ENCODE data around the gene KRTAP12-4.
A peak's percentile ranks its signal among the peaks of the same experiment; 100 is the strongest.
"Not testable (repeated sequence)": the region's sequence is repeated elsewhere in the genome, so short reads cannot be mapped to it uniquely, and the experiment has no call there.

KRTAP12-4 gene

DNA sequence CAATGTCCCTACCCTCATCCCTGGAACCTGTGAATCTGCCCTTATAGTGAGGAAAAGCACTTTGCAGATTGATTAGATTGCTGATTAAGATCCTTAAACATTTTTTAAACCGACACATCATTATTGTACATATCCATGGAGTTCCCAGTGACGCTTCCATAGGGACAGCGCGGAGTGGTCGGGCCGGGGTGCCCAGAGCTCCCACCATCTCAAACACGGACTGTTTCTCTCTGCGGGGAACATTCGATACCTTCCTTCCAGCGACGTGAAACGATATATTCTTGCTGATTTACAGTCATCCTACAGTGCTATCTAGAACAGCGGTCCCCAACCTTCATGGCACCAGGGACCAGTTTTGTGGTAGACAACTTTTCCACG is 46.6 kb upstream of the KRTAP12-4 start:
- Histone ChIP-seq H3K4me3 (no peak overlapping the region), H3K27ac (no peak overlapping the region)
- TF ChIP-seq CTCF (IDR thresholded peaks at IDR 0.05) = no peak

GRCh38 chr21:44700101-44701022 is 45.9 kb upstream of the KRTAP12-4 start:
- no peak overlapping the region for H3K4me3 ChIP-seq
- intact Hi-C loops (cut with DNase I; ENCODE audit: low total_unique reads) = no loop called here
- DNase-seq = no peak
- H3K36me3 ChIP-seq = no peaks in the 10 kb centered on the region
- peaks cover 0 to 91% of the 10 kb centered on the region in 2 donors for H3K27me3 ChIP-seq
- H3K27ac ChIP-seq = no peak overlapping the region
- no peaks in the 10 kb centered on the region for H3K4me1 ChIP-seq
- no peaks in the 10 kb centered on the region for H3K9me3 ChIP-seq
- no peak for TF ChIP-seq CTCF (IDR thresholded peaks at IDR 0.05)

More for the DNA sequence above, 46.6 kb upstream of the KRTAP12-4 start:
- Histone ChIP-seq H3K36me3 (no peaks in the 10 kb centered on the region), H3K27me3 (peaks cover 0 to 88% of the 10 kb centered on the region in 2 donors), H3K9me3 (no peaks in the 10 kb centered on the region), H3K4me1 (no peaks in the 10 kb centered on the region)
- DNase-seq = no peak
- intact Hi-C loops (cut with DNase I; ENCODE audit: low total_unique reads) = no loop called here

- DNase-seq = peak in 1 of 2 donors; percentile 57
- H3K9me3 ChIP-seq = no peaks in the 10 kb centered on the region
- no peaks in the 10 kb centered on the region for H3K36me3 ChIP-seq
- H3K4me1 ChIP-seq = no peaks in the 10 kb centered on the region
- no peak overlapping the region for H3K4me3 ChIP-seq
- TF ChIP-seq CTCF (IDR thresholded peaks at IDR 0.05) = no peak
- intact Hi-C loops (cut with DNase I; ENCODE audit: low total_unique reads) = no loop called here
- no peak overlapping the region for H3K27ac ChIP-seq
- peaks cover 0 to 96% of the 10 kb centered on the region in 2 donors for H3K27me3 ChIP-seq
Observed at GRCh38 chr21:44699502-44700001, 45.1 kb upstream of the KRTAP12-4 start.

GRCh38 chr21:44697811-44698734 is 43.6 kb upstream of the KRTAP12-4 start:
- peak in 1 of 2 donors; percentile 41 for DNase-seq
- H3K9me3 ChIP-seq = peaks cover 0 to 5% (median under 1%) of the 10 kb centered on the region in 3 donors
- no peak overlapping the region for H3K27ac ChIP-seq
- H3K4me3 ChIP-seq = no peak overlapping the region
- H3K4me1 ChIP-seq = no peaks in the 10 kb centered on the region
- H3K27me3 ChIP-seq = peaks cover 0 to 81% of the 10 kb centered on the region in 2 donors
- intact Hi-C loops (cut with DNase I; ENCODE audit: low total_unique reads) = no loop called here
- no peak for TF ChIP-seq CTCF (IDR thresholded peaks at IDR 0.05)
- H3K36me3 ChIP-seq = no peaks in the 10 kb centered on the region

DNA sequence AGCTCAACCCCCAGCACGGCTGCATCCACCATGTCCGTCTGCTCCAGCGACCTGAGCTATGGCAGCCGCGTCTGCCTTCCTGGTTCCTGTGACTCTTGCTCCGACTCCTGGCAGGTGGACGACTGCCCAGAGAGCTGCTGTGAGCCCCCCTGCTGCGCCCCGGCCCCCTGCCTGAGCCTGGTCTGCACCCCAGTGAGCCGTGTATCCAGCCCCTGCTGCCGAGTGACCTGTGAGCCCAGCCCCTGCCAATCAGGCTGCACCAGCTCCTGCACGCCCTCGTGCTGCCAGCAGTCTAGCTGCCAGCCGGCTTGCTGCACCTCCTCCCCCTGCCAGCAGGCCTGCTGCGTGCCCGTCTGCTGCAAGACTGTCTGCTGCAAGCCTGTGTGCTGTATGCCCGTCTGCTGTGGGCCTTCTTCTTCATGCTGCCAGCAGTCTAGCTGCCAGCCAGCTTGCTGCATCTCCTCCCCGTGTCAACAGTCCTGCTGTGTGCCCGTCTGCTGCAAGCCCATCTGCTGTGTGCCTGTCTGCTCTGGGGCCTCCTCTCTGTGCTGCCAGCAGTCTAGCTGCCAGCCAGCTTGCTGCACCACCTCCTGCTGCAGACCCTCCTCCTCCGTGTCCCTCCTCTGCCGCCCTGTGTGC is 42.8 kb upstream of the KRTAP12-4 start, which contains the start of gene KRTAP10-12:
Gene KRTAP10-12, plus strand, starts transcription at position 1 of the 639 bp plus-strand sequence. Its CDS starts 30 bp downstream, at position 31.
- H3K36me3 ChIP-seq; H3K4me1 ChIP-seq; DNase-seq; H3K27ac ChIP-seq; intact Hi-C loops (cut with DNase I; ENCODE audit: low total_unique reads); H3K4me3 ChIP-seq: not testable (repeated sequence)
- Histone ChIP-seq H3K9me3 (peaks cover 0 to 13% (median 6%) of the 10 kb centered on the region in 3 donors), H3K27me3 (peaks cover 0 to 73% of the 10 kb centered on the region in 2 donors)

All from tibial artery (tissue), 4 donors.